DMS 273 treated with DMSO at 0.1 percent for 48 hours (cell line): ENCODE results near the gene CYP4F11.
"Not testable (repeated sequence)": the region's sequence is repeated elsewhere in the genome, so short reads cannot be mapped to it uniquely, and the experiment has no call there.

Source experiments
- DNase-seq: peaks from one replicate; lab custom pipeline; 2025; lab: John Stamatoyannopoulos, UW

CYP4F11 gene

GRCh38 chr19:15922021-15922420 lies 12.3 kb downstream of the CYP4F11 start:
- DNase-seq: no peak

DNA sequence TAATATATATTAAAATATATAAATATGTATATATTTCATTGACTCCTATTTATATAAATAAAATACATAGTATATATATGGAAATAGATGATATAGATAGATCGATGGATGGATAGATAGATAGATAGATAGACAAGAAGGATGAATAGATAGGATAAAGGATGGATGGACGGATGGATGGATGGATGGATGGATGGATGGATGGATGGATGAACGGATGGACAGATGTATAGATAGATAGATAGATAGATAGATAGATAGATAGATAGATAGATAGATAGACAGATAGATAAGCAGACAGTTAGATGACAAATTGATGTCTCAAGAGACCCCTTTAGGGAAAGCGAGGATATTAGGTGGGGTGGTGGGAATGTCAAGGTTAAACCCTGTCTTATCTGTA lies 15.1 kb downstream of the CYP4F11 start:
- no peak for DNase-seq

- no peak for DNase-seq
These were observed 19.2 kb downstream of the CYP4F11 start for GRCh38 chr19:15915109-15915508.

DNA sequence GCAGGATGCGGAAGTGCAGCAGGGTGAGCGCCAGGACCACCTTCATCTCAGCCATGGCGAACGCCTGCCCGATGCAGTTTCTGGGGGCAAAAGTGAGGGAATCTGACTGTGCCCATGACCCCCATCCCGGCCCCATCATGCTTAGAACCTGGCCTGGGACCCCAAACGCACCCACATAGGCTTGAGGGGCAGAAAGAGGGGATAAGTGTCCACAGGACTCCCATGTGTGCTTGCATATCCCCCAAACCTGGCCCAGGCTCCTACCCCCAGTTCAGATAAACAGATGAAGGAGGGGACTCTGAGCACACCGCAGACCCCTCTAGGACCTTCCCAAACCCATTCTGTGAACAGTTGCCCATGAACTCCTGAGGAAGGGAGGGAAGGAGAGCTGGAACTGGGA lies 20.5 kb downstream of the CYP4F11 start:
- no peak for DNase-seq

DNA sequence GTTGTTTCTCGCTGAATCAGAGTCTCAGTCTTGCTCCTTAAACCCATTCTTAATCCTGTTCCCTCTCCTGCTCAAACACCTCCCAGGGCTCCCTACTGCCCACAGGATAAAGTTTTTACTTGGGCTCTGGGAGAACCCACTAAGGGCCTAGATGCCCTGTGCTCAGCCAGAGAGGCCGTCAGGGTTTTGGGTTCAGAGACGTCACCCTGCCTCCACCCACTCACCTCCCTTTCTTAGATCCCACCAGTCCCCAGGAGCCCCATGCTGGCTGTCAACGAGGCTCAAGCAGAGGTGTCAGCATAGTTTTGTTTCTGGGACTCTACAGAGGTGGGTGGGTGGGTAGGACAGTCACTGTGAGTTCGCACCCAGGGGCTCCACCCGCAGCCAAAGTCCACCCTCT lies 20.9 kb downstream of the CYP4F11 start:
- DNase-seq: no peak

GRCh38 chr19:15911599-15912235 lies 22.6 kb downstream of the CYP4F11 start:
- DNase-seq: no peak

DNA sequence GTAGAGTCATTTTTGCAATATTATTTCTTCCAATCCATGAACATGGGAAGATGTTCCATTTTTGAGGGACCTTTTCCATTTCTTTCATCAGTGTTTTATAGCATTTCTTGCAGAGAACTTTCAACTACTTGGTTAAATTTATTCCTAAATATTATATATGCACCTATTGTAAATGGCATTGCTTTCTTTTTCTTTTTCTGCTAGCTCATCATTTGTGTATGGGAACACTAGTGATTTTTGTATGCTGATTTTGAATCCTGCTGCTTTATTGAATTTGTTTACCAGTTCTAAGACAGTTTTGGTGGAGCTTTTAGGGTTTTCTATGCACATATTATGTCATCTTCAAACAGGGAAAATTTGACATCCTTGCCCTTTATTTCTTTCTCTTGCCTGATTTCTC lies 29.3 kb downstream of the CYP4F11 start:
- DNase-seq: no peak

DNA sequence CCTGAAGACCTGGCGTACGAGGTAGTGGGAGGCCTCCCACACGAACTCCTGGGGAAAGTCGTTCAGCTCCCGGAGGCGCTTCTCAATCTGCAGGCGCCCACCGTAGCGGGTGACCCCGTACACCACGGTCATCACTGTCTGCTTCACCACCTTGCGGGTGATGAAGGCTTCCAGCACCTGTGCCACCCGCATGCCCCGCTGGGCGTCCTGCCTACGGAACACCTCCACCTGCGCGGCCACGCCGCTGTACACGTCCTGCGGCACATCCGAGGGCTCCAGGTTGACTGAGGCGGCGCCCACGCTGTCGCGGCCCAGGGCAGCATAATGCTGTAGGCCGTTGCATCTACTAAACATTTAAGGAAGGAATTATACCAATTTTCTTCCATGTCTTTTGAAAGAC lies 31.4 kb downstream of the CYP4F11 start:
- DNase-seq: not testable (repeated sequence)

- no peak for DNase-seq
These were observed 32.1 kb downstream of the CYP4F11 start for GRCh38 chr19:15902254-15902653.

DNA sequence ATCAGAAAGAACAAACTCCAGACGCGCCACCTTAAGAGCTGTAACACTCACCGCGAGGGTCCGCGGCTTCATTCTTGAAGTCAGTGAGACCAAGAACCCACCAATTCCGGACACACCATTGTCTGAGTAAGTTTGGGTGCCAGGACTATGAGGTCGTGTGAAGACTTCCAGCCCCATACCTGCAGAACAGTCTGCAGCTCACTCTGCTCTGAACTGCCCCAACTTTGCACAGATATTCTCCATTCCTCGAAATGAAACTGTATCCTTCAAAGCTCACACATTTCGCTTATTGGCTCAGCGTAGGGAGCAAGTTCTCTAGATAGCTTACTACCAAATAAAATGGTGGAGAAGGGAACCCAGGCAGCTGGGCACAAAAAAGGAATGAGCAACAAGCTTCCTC lies 33.8 kb downstream of the CYP4F11 start:
- no peak for DNase-seq

- not testable (repeated sequence) for DNase-seq
These were observed 34.3 kb downstream of the CYP4F11 start for GRCh38 chr19:15900032-15900431.

- not testable (repeated sequence) for DNase-seq
These were observed 34.8 kb downstream of the CYP4F11 start for GRCh38 chr19:15899561-15899960.

DNA sequence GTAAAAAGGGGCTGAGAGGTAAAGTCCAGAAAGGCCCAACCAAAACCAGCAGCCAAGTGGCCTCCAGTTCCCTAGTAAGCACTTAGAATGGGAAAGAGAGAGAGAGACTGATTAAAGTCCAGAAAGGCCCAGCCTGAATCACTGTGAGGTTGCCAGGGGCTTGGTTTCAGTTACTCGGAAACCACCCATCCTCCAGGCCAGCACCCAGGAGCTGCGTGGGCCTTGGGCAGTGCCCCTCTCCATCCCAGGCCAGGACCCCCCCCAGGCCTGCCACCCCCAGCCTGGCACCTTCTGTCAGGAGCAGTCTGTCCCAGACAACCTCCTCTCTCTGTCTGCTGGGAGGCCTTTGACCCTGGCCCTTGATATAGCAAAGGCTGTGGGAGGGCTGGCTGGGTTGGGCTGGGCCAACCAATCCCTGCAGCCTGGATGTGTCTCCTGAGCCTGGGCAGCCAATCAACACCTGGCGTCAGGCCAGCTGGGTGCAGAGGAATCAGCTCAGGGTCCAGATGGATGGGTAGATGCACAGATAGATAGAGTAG lies 36.5 kb downstream of the CYP4F11 start, which contains the start of gene CYP4F2:
CYP4F2 (minus strand) TSS at position 337 of the 539 bp plus-strand sequence. CDS start 463 bp downstream, outside the sequence.
- DNase-seq: no peak

DNA sequence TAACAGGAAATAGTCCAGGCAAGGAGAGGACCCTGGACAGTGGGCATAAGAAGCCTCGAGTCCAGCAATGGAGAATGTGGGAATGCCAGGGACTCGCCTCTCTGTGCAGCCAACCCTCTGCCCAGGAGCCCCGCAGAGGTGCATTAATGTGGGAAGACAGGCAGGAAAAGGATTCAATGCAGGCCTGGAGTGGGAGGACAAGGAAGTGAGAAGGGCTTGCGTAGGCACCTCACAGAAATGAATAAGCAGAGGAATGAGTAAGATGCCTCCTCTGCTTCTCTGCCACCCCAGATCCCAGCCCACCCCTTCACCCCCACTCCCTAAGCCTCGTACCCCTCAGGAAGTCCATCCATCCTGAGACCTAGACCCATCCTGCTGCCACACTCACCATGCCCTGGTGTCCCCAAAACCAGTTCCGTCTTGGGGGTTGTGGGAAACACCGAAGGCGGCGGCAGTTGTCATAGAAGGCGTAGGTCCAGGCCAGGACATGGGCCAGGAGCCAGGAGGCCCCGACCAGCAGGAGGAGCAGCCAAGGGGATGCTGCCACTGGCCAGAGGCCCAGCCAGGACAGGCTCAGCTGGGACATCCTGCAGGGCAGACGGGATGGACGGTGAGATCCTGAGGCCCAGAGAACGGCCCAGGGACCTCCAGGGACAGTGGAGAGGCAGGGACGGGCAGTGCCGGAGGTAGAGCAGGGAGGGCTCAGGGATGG lies 37.1 kb downstream of the CYP4F11 start:
- DNase-seq: no peak

DNA sequence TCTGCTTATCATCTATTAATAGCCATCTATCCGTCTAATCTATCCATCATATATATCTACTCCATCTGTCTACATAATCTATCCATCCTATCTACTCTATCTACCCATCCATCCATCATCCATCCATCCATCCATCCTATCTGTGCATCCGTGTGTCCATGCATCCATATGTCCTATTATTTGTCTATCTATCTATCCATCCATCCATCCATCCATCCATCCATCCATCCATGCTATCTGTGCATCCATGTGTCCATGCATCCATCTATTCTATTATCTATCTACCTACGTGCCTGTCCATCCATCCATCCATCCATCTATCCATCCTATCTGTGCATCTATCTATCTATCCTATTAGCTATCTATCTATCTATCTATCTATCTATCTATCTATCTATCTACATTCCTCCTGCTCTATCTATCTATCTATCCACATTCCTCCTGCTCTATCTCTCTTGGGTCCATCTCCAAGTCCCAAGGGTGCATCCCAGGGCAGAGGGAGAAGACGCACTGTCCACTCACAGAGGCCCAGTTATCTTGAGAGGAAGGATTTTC lies 38.4 kb downstream of the CYP4F11 start:
- DNase-seq: no peak

DNA sequence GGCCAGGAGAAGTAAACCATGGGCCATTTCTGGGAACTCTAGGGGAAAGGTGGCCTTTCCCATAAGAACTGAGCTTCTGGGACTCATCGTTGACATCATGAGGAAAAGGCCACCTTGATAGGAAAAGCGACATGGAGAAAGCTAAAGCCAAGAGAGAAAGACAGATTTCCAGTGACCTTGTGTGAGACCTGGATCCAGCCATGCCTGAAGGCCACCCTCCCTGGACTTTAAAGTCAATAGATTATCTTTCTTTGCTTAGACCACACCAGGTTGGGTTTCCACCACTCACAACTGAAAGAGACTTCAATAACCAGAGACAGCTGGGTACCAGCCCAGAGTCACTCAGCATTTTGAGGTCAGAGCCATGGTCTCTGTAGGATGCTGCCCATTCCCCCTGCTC lies 40.0 kb downstream of the CYP4F11 start:
- DNase-seq: no peak

DNA sequence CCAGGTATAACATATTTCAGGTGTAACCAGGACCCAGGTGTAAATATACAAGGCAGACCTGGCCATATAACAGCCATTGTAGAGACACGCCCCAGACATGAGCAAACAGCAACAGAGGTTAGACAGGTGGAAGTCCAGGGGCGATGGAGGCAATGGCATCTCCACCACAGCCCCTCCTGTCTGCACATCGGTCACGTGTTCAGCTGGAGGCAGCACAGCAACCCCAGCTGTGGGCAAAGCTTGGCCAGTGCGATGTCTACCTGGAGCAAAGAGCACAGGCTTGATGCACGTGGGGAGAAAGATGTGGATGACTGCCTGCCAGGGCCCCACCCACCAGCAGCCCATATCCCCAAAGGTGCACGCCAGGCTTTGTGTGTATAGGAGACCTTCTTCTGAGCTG lies 40.9 kb downstream of the CYP4F11 start:
- no peak for DNase-seq

GRCh38 chr19:15892012-15892411 lies 42.3 kb downstream of the CYP4F11 start:
- DNase-seq: no peak

DNA sequence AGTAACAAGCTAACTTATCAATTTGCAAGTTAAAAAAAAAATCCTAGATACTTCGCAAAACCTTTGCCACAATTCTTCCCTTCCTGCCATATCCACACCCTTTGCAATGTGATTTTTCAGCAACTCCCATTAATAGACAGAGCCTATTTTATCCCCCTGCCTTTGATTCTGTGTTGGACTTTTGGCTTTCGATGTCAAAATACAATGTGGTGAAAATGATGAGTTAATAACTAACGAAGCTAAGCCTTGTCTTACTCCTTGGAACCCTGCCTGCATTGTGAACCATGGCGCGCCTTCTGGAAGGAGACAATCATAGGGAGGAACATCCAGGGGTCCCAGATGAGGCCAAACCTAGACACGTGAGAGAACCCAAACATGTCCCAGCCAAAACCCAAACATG lies 42.9 kb downstream of the CYP4F11 start:
- no peak for DNase-seq

GRCh38 chr19:15889339-15889738 lies 45.0 kb downstream of the CYP4F11 start:
- DNase-seq: not testable (repeated sequence)

- no peak for DNase-seq
These were observed 48.4 kb downstream of the CYP4F11 start for GRCh38 chr19:15885919-15886318.

DNA sequence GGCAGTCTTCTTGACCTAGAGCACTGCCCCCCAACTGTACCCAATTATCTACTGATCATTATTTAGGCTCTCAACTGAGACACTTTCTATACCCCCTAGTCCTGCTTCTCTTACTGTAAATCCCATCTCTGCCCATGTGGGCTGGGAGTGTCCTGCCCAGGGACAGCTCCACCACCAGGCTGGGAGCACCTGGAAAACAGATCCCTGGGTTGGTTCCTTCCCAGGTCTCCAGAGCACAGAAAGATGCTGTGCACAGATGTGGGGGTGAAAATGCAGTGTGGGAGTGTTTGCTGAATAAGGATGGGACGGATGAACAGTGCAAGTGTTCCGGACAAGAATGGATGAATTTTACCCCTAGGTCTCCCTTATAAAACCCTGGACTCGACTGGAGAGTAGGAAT lies 49.2 kb downstream of the CYP4F11 start:
- no peak for DNase-seq

DNA sequence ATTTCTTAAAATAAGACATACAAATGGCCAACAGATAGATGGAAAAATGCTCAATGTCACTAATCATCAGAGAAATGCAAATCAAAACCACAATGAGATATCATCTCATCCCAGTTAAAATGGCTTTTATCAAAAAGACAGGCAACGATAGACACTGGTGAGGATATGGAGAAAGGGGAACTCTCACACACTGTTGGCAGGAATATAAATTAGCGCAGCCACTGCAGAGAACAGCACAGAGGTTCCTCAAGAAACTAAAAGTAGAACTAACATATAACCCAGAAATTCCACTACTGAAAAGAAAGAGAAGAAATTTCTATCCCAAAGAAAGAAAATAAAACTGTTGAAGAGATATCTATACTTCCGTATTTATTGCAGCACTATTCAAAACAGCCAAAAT lies 51.0 kb downstream of the CYP4F11 start:
- not testable (repeated sequence) for DNase-seq
